Endothelial cell of umbilical vein (primary cell): ENCODE data around the gene CFAP61. TPM values are rescaled to one million over a fixed set of nuclear protein-coding genes. Genes with fewer than 3 reads are reported as not detected.

Experiments
- BruUV-seq: library from RNA; stranded (reverse); fragments of 400-500 nt; replicated peaks from 2 replicates; lab custom pipeline; 2021; lab: Mats Ljungman, UMichigan
- CTCF ChIA-PET: fragments of 300-600, 350-600 bp; sonication (Branson Sonifier 250); formaldehyde crosslinking; loops from one replicate; lab custom pipeline; 2021; ENCODE audit warnings: antibody characterized with exemption, inconsistent platforms; lab: Charles Lee
- POLR2A ChIA-PET: fragments of 300-600, 350-600 bp; sonication (Branson Sonifier 250); formaldehyde crosslinking; loops from one replicate; lab custom pipeline; 2021; ENCODE audit warnings: antibody characterized with exemption, inconsistent platforms; lab: Charles Lee
- DNase-seq: peaks from one replicate; pipeline ENCODE4 v3.0.0-alpha.2; 2011; ENCODE audit warnings: low read depth, low spot score
- FAIRE-seq: peaks from 2 replicates; lab custom pipeline; 2011; peaks lifted over from hg19 to GRCh38; lab: Jason Lieb, UNC
- H2AFZ ChIP-seq: 2 replicates; pipeline ENCODE4 v1.6.0; 2012; ENCODE audit warnings: low read depth, low read length, control low read depth, inconsistent platforms
- H3K27ac ChIP-seq: 2 replicates; pipeline ENCODE4 v1.5.1; 2011; ENCODE audit warnings: low read depth, mild to moderate bottlenecking, control low read depth, low read length, moderate library complexity; ENCODE audit not compliant: insufficient read depth
- H3K27me3 ChIP-seq, 2 experiments: 2 replicates each; pipeline versions ENCODE4 v1.6.0 to v1.6.1; 2011; ENCODE audit warnings: low read length in 2 of 2, mixed read lengths in 1 of 2; ENCODE audit not compliant: control insufficient read depth in 2 of 2, insufficient read depth in 2 of 2
- H3K36me3 ChIP-seq, 2 experiments: 2 replicates in 1 of 2; 3 replicates in 1 of 2; pipeline ENCODE4 v1.5.1; 2011; ENCODE audit warnings: low read length in 2 of 2, mild to moderate bottlenecking in 1 of 2, moderate library complexity in 1 of 2; ENCODE audit not compliant: control insufficient read depth in 2 of 2, insufficient read depth in 2 of 2; ENCODE audit errors: extremely low read depth in 1 of 2
- H3K4me1 ChIP-seq: 3 replicates; pipeline ENCODE4 v1.5.1; 2011; ENCODE audit warnings: mild to moderate bottlenecking, low read length; ENCODE audit not compliant: control insufficient read depth, insufficient read depth; ENCODE audit errors: extremely low read depth
- H3K4me2 ChIP-seq: 2 replicates; pipeline ENCODE4 v1.6.1; 2011; ENCODE audit warnings: low read length, control low read depth, mixed read lengths; ENCODE audit not compliant: insufficient read depth
- H3K4me3 ChIP-seq, 3 experiments: fragments of 200-600 bp in 1 of 3; sonication (generic), shearing (Covaris generic) in 1 of 3; replicated peaks in 1 of 3; 2 replicates each; pipeline ENCODE4 v1.5.1; 2011 to 2016; ENCODE audit warnings: control low read depth in 3 of 3, low read length in 3 of 3, mild to moderate bottlenecking in 2 of 3, inconsistent platforms in 1 of 3, low read depth in 1 of 3, moderate library complexity in 1 of 3; ENCODE audit not compliant: insufficient read depth in 1 of 3
- H3K79me2 ChIP-seq: 2 replicates; pipeline ENCODE4 v1.6.0; 2012; ENCODE audit warnings: low read length, inconsistent platforms; ENCODE audit not compliant: control insufficient read depth, insufficient read depth
- H3K9ac ChIP-seq: replicated peaks from 2 replicates; pipeline ENCODE3; 2011; ENCODE audit warnings: low read length, control low read depth; ENCODE audit not compliant: insufficient read depth; ENCODE audit errors: extremely low read depth
- H3K9me1 ChIP-seq: replicated peaks from 3 replicates; pipeline ENCODE4 v1.6.0; 2011; ENCODE audit warnings: mild to moderate bottlenecking, low read length; ENCODE audit not compliant: control insufficient read depth, insufficient read depth; ENCODE audit errors: extremely low read depth
- H3K9me3 ChIP-seq: replicated peaks from 2 replicates; pipeline ENCODE4 v1.5.1; 2012; ENCODE audit warnings: low read length, inconsistent platforms; ENCODE audit not compliant: control insufficient read depth, insufficient read depth
- H4K20me1 ChIP-seq: replicated peaks from 2 replicates; pipeline ENCODE3; 2011; ENCODE audit warnings: mild to moderate bottlenecking, low read length; ENCODE audit not compliant: control insufficient read depth, insufficient read depth; ENCODE audit errors: extremely low read depth
- FOS ChIP-seq: IDR thresholded peaks from 2 replicates; pipeline ENCODE4 v1.6.1; 2011; ENCODE audit warnings: mild to moderate bottlenecking, low read length, moderate library complexity, borderline replicate concordance; ENCODE audit not compliant: insufficient read depth
- MYC ChIP-seq: IDR thresholded peaks from one replicate; pipeline ENCODE4 v1.6.1; 2011; ENCODE audit warnings: mild to moderate bottlenecking, low read depth, low read length
- POLR2AphosphoS5 ChIP-seq: IDR thresholded peaks from 2 replicates; pipeline ENCODE4 v1.6.1; 2012; ENCODE audit warnings: low read depth, mild to moderate bottlenecking, control low read depth, low read length, moderate library complexity; ENCODE audit not compliant: insufficient read depth
- dilution Hi-C: fragments of 300-500 bp; cut with MboI; formaldehyde crosslinking; loops from one replicate; pipeline ENCODE4 v1.15.0; 2019; ENCODE audit warnings: low sequenced_read_pairs; ENCODE audit not compliant: extremely low pct_ligation_motif_present
- intact Hi-C: fragments of 100-400 bp; cut with micrococcal nuclease; formaldehyde crosslinking; loops from one replicate; pipeline ENCODE4 v1.10.0; 2022
- polyA plus RNA-seq, 4 experiments: library from polyadenylated mRNA; depleted of rRNA in 3 of 4; stranded (reverse) in 3 of 4; unstranded in 1 of 4; fragments of >200 nt; gene quantifications; 2 replicates each; pipeline versions ENCODE4 v1.2.1 to v1.2.3, GENCODE V29; 2011 to 2012; ENCODE audit warnings: missing spikeins in 1 of 4
- total RNA-seq: library from RNA; stranded (reverse); gene quantifications from 2 replicates; pipeline ENCODE4 v1.2.3, GENCODE V29; 2021
- TF ChIP-seq, protein P1 (sequence below): IDR thresholded peaks from 2 replicates; pipeline ENCODE4 v1.6.1; 2011; ENCODE audit not compliant: insufficient read depth, insufficient read length
- TF ChIP-seq, protein P2 (sequence below), 2 donors: IDR thresholded peaks; 1 replicate in 1 of 2; 2 replicates in 1 of 2; pipeline ENCODE4 v1.5.1; 2011; ENCODE audit warnings: low read length in 2 of 2, mild to moderate bottlenecking in 2 of 2, moderate library complexity in 2 of 2, control low read depth in 1 of 2, inconsistent platforms in 1 of 2, low read depth in 1 of 2; ENCODE audit not compliant: insufficient read depth in 1 of 2; ENCODE audit errors: extremely low read depth in 1 of 2

The CFAP61 gene
- total and polyA plus RNA-seq, 2 donors (not counting 3 experiments of a cell fraction or from before 2014, with no cell fraction given): not detected

DNA sequence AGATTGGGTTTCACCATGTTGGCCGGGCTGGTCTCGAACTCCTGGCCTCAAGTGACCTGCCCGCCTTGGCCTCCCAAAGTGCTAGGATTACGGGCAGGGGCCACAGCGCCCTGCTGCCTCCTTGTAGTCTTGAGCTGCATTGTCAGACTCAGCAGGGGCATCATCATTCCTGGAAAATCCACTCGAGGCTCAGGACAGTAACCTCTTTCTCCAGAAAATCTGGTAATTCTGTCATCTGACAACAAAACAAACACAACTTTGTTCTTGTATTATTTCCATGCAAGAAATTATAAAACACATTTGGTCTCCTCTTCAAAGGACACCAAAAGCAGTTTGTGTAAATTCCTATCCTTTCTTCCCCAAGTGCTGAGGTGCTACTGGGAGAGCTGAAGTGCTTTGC lies 178.4 kb downstream of the CFAP61 start:
- Histone ChIP-seq H3K27me3 (peaks cover 0 to 1% of the 10 kb centered on the region in 2 experiments), H3K4me1 (no peaks in the 10 kb centered on the region), H3K9me3 (no peaks in the 10 kb centered on the region), H3K4me2 (no peak overlapping the region), H2AFZ (no peak overlapping the region), H3K4me3 (no peak overlapping the region), H3K27ac (no peak overlapping the region), H3K9me1 (no peaks in the 10 kb centered on the region), H3K36me3 (no peaks in the 10 kb centered on the region), H4K20me1 (no peaks in the 10 kb centered on the region), H3K79me2 (no peaks in the 10 kb centered on the region), H3K9ac (no peak overlapping the region)
- TF ChIP-seq MYC (no peak), POLR2AphosphoS5 (no peak), FOS (no peak)
- TF ChIP-seq, protein P1, sequence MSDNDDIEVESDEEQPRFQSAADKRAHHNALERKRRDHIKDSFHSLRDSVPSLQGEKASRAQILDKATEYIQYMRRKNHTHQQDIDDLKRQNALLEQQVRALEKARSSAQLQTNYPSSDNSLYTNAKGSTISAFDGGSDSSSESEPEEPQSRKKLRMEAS: no peak
- TF ChIP-seq, protein P2, sequence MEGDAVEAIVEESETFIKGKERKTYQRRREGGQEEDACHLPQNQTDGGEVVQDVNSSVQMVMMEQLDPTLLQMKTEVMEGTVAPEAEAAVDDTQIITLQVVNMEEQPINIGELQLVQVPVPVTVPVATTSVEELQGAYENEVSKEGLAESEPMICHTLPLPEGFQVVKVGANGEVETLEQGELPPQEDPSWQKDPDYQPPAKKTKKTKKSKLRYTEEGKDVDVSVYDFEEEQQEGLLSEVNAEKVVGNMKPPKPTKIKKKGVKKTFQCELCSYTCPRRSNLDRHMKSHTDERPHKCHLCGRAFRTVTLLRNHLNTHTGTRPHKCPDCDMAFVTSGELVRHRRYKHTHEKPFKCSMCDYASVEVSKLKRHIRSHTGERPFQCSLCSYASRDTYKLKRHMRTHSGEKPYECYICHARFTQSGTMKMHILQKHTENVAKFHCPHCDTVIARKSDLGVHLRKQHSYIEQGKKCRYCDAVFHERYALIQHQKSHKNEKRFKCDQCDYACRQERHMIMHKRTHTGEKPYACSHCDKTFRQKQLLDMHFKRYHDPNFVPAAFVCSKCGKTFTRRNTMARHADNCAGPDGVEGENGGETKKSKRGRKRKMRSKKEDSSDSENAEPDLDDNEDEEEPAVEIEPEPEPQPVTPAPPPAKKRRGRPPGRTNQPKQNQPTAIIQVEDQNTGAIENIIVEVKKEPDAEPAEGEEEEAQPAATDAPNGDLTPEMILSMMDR (IDR thresholded peaks at IDR 0.05; ENCODE audit: extremely low read depth in 1 of 2, insufficient read depth in 1 of 2, low read depth in 1 of 2, low read length in 2 of 2): no peak
- intact Hi-C loops: loop anchor here (10.0 kb wide), 1 partner anchor 334 kb away; no protein-coding TSS in a partner anchor
- ChIA-PET CTCF (no interaction called here), POLR2A (no interaction called here)
- no TSS peak for BruUV-seq
- DNase-seq: no peak
- no peak for FAIRE-seq
- dilution Hi-C loops: no loop called here
